Fibroblast of mammary gland (primary cell): ENCODE data around the gene STT3B.

Experiments
- DNase-seq: peaks from one replicate; pipeline ENCODE4 v3.0.0-alpha.2; 2010; ENCODE audit warnings: low read depth
- H3K4me3 ChIP-seq: 2 replicates; pipeline ENCODE4 v1.5.1; 2011; ENCODE audit warnings: low read depth, mild to moderate bottlenecking, low read length, moderate library complexity; ENCODE audit not compliant: control insufficient read depth
- TF ChIP-seq, protein P1 (sequence below): conservative IDR thresholded peaks from 2 replicates; pipeline ENCODE4 v1.5.1; 2011; ENCODE audit warnings: low read depth, low read length, inconsistent platforms; ENCODE audit not compliant: control insufficient read depth, insufficient read depth

Gene STT3B

GRCh38 chr3:31670136-31670535 is 137.4 kb downstream of the STT3B start:
- no peak for DNase-seq
- TF ChIP-seq, protein P1, sequence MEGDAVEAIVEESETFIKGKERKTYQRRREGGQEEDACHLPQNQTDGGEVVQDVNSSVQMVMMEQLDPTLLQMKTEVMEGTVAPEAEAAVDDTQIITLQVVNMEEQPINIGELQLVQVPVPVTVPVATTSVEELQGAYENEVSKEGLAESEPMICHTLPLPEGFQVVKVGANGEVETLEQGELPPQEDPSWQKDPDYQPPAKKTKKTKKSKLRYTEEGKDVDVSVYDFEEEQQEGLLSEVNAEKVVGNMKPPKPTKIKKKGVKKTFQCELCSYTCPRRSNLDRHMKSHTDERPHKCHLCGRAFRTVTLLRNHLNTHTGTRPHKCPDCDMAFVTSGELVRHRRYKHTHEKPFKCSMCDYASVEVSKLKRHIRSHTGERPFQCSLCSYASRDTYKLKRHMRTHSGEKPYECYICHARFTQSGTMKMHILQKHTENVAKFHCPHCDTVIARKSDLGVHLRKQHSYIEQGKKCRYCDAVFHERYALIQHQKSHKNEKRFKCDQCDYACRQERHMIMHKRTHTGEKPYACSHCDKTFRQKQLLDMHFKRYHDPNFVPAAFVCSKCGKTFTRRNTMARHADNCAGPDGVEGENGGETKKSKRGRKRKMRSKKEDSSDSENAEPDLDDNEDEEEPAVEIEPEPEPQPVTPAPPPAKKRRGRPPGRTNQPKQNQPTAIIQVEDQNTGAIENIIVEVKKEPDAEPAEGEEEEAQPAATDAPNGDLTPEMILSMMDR, result no peak
- no peak overlapping the region for H3K4me3 ChIP-seq

DNA sequence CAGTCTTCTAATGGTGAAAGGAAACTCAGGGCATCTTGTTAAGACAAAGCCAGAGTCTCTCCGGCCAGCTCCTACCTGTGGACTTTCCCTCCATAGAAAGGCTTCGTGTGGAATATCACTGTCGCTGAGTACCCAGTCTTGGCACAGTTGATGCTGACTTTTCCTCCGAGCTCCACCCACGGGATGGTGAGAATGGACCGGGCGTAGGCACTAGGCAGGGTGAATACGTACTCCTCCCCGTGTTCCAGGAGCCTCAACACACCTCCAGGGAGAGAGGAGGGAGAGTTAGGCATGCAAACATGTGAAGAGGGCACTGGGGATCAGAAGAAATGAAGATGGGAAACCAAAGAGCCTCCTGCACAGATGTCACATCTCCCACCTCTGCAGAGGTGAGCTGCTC is 138.0 kb downstream of the STT3B start:
- H3K4me3 ChIP-seq, result no peak overlapping the region
- no peak for DNase-seq
- TF ChIP-seq, protein P1, result no peak

- TF ChIP-seq, protein P1, result no peak
- H3K4me3 ChIP-seq, result no peak overlapping the region
- DNase-seq, result no peak
These were observed 138.7 kb downstream of the STT3B start for GRCh38 chr3:31671451-31671850.

DNA sequence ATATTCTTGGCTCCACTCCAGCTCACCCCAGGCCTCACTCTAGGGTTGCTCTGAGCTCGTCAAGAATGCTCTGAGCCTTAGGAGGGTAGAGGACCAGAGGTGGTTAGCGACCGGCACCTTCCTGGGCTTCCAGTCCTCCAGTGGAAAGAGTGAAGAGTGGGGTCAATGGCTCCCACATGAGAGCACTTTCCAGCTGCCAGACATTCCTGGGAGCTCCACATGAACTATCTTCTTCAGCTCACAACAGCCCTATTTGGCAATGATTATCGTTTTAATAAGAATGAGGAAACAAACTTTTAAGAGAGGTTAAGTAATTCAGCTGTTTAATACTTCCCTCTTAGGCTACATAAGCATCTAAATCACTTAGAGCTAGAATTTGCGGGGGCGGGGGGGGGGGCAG is 139.3 kb downstream of the STT3B start:
- peak; percentile 27 for DNase-seq
- TF ChIP-seq, protein P1, result no peak
- no peak overlapping the region for H3K4me3 ChIP-seq

GRCh38 chr3:31673950-31674349 is 141.2 kb downstream of the STT3B start:
- TF ChIP-seq, protein P1, result no peak
- DNase-seq, result no peak
- H3K4me3 ChIP-seq, result no peak overlapping the region

DNA sequence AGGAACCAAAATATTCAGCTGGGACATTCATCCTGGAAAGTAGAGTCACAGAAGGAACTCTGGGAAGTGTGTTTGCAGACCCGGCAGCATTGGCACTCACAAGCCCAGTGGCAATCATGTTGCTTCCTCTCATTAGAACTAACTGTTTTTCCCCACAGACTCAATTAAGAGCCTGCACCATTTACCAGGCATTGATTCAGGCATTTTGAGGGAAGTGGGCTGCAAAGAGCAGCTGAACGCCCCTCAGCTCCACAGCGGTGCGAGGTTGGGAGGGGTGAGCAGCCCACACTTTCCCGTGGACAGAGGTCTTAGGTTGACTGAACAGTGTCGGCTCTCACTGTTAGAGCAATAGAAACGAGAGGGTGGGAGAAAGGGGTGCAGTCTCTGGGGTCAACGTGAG is 143.8 kb downstream of the STT3B start:
- no peak for DNase-seq
- no peak overlapping the region for H3K4me3 ChIP-seq
- TF ChIP-seq, protein P1, result no peak

DNA sequence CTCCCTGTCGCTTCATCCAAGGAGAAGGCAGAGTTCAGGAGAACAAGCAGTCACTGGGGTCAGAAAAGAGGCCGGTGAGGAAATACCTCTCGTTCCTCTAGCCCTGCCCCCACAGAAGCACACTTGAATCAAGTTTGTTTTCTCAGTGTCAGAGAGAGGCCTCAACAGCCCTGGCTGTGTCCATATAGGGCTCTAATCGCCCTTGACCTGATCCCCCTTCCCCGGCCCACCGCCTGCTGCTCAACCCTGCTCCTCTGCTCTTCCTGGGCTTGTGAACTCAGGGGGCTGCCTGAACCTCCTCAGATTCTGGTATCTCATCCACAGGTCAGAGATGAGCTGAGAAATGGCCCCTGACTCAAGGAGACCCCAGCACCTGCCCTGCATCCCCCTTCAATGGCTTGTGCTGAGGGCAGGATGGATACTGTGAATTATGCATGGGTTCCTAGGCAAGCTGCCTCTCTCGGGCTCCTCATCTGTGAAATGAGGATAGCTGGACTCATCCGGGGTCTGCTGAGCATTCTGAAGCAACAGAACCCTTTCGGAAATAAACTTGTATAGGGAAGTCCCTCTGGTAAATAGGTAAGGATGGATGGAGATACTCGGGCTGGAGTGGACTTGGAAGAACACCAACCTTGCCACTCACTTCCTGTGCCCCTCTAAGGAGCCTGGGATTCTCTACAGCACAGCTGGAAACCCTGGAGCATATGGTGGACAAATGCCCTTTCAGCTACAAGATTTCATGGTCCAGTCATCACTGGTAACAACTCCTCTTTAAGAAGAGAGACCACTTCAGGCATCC is 147.5 kb downstream of the STT3B start:
- DNase-seq, result no peak
- TF ChIP-seq, protein P1, result no peak
- H3K4me3 ChIP-seq, result no peak overlapping the region
